ENCODE measurements around the gene SMIM45.

The SMIM45 gene

DNA sequence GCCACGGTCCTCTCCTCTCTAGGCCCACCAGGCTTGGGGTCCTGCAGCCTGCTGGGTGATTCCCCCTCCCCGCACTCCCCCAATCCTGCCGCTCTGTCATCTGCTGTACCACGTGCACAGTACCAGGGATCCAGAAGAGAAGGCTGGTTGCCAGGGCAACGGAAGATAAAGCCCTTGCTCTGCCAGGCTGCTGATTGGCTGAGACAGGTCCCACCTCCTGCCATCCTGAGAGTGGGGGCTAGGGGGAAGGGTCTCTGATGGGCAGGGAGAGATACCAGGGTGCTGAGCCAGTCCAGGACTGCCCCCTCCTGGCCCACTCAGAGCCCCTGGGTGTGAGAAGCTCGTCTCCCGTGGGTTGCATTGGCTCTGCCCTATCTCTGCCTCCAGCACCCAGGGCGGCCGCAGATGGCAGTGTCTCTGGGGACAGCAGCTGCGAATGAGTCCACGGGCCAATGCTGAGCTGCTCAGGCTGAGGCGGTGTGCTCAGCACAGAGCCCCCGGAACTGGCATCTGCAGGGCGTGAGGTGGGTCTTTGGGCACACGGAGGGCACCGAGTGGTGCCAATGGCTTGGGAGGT is at the start of gene SMIM45:
Gene SMIM45, plus strand, starts transcription at position 253 of the 577 bp plus-strand sequence.
- WGBS, 2 donors, result 53% methylated on average over 2 to 10 of the region's 16 CpGs
- intact Hi-C loops (cut with DNase I), result no loop called here
- no peak within 1 kb of the TSS for H3K27ac ChIP-seq
- no peaks in the 10 kb centered on the region for H3K9me3 ChIP-seq
- H3K4me1 ChIP-seq, result peaks cover 5% of the 10 kb centered on the region
- DNase-seq (no peak), ATAC-seq (no peak)
- H3K4me3 ChIP-seq, result no peak within 1 kb of the TSS
- no peaks in the 10 kb centered on the region for H3K27me3 ChIP-seq
- TF ChIP-seq POLR2A (IDR thresholded peaks at IDR 0.05), result no peak
- TF ChIP-seq, protein P1, sequence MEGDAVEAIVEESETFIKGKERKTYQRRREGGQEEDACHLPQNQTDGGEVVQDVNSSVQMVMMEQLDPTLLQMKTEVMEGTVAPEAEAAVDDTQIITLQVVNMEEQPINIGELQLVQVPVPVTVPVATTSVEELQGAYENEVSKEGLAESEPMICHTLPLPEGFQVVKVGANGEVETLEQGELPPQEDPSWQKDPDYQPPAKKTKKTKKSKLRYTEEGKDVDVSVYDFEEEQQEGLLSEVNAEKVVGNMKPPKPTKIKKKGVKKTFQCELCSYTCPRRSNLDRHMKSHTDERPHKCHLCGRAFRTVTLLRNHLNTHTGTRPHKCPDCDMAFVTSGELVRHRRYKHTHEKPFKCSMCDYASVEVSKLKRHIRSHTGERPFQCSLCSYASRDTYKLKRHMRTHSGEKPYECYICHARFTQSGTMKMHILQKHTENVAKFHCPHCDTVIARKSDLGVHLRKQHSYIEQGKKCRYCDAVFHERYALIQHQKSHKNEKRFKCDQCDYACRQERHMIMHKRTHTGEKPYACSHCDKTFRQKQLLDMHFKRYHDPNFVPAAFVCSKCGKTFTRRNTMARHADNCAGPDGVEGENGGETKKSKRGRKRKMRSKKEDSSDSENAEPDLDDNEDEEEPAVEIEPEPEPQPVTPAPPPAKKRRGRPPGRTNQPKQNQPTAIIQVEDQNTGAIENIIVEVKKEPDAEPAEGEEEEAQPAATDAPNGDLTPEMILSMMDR (IDR thresholded peaks at IDR 0.05), result no peak
- no peaks in the 10 kb centered on the region for H3K36me3 ChIP-seq (replicated peaks in 1 of 2; ENCODE audit: insufficient read depth in 1 of 2, low read depth in 2 of 2)

DNA sequence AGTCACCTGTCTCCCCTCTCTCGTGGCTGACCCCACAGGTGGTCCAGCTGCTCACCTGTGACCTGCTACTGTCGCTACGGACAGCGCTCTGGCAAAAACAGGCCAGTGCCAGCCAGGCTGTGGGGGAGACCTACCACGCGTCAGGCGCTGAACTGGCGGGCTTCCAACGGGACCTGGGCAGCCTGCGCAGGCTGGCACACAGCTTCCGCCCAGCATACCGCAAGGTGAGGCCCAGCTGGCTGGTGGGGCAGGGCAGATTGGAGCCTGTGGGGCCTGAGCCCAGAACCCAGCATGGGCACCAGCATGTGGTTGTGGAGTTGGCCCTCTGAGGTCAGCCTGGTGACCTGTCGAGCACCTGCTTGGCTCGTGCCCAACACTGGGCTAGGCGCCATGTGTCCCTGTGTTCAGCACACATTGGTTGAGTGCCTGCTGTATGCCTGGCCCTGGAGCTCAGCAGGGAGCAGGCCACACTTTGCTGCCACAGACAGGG is 49.0 kb upstream of the SMIM45 start:
- peaks cover 2% of the 10 kb centered on the region for H3K4me1 ChIP-seq
- DNase-seq, result peak; percentile 22 to 69 (median 48)
- H3K27ac ChIP-seq, result no peak overlapping the region
- H3K27me3 ChIP-seq, result no peaks in the 10 kb centered on the region
- WGBS, 2 donors, result 82% methylated on average over 15 of the region's 15 CpGs; no CpG with 5 or more reads in 1 of the 2 donors
- H3K36me3 ChIP-seq (replicated peaks in 1 of 2; ENCODE audit: insufficient read depth in 1 of 2, low read depth in 2 of 2), result peaks cover 24 to 33% of the 10 kb centered on the region in 2 donors
- ATAC-seq, result no peak
- TF ChIP-seq, protein P1 (IDR thresholded peaks at IDR 0.05), result no peak
- no peak for TF ChIP-seq POLR2A (IDR thresholded peaks at IDR 0.05)
- no peaks in the 10 kb centered on the region for H3K9me3 ChIP-seq
- intact Hi-C loops (cut with DNase I), result no loop called here
- H3K4me3 ChIP-seq, result no peak overlapping the region

DNA sequence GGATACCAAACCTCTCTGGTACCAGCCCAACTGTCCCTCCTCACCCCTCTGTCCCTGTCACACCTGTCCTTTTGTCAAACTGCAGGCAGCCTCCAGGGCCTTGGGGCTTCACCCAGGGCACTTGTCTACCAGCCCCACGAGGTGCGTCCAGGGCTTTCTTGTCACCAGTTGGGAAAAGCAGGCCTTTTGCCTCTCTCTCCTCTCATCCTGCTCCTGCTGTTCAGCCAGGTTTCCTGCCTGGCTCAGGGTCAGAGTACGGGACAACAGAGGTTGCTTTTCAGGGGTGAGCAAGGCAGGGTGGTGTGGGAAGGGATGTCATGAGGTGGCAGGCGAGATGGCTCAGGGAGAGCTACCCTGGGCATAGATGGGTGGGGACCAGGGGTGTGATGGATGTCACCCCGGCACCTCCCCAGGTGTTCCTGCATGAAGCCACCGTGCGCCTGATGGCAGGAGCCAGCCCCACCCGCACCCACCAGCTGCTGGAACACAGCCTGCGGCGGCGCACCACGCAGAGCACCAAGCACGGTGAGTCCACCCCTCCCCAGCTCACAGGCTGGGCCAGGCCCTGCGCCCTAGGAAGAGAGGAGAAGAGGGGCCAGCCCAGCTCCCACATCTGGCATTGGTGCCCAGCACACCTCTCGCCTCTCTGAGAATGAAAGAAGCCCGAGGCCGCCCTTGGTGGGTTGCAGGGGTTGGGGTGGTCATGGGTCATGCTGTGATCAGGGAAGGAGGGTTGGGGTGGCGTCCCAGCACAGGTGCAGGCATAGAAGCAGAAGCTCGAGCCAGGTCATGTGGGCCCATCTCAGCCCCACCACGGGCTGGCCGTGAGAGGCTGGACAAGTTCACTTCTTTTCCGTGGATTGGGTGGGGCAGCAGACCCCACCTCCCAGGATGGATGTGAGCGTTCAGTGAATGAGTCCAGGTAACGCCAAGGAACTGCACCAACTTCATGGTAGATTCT is 47.2 kb upstream of the SMIM45 start:
- H3K4me1 ChIP-seq, result peaks cover 11% of the 10 kb centered on the region
- no peak overlapping the region for H3K4me3 ChIP-seq
- no peak overlapping the region for H3K27ac ChIP-seq
- 92 to 96% methylated on average over 8 to 21 of the region's 24 CpGs for WGBS, 2 donors
- intact Hi-C loops (cut with DNase I), result no loop called here
- H3K9me3 ChIP-seq, result no peaks in the 10 kb centered on the region
- H3K36me3 ChIP-seq (replicated peaks in 1 of 2; ENCODE audit: insufficient read depth in 1 of 2, low read depth in 2 of 2), result peaks cover 13 to 22% of the 10 kb centered on the region in 2 donors
- no peaks in the 10 kb centered on the region for H3K27me3 ChIP-seq
- DNase-seq, result no peak
- TF ChIP-seq, protein P1 (IDR thresholded peaks at IDR 0.05), result no peak
- ATAC-seq, result no peak

DNA sequence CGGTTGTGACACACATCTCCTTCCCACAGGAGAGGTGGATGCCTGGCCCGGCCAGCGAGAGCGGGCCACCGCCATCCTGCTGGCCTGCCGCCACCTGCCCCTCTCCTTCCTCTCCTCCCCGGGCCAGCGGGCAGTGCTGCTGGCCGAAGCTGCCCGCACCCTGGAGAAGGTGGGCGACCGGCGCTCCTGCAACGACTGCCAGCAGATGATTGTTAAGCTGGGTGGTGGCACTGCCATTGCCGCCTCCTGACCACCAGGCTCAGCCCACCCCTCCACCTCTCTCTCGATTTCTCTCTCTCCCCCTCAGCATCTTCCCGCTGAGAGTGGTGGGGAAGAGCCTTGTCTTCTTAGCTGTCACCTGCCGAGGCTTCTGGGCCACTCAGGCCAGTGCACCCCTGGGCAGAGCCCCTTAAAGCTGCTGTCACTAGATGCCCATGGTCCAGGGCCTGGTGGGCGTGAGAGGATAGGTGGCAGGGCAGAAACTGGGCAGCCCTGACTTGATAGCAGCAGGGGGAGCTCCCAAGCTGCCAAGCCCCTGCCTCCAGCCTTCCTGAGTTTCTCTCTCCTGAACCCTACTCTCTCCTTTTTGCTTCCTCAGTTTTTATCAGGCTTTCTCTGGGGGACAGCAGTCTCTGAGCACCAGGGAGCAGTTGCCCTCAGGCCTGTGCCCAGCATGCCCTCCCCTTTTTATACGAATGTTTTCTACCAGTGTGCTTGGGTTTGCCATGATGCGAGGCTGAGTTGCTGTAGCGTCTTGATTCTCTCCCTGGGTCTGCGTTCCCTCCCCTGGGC is 46.3 kb upstream of the SMIM45 start:
- Histone ChIP-seq H3K4me1 (peaks cover 19% of the 10 kb centered on the region), H3K27ac (no peak overlapping the region), H3K27me3 (peaks cover 0 to under 1% of the 10 kb centered on the region in 2 donors), H3K36me3 (replicated peaks in 1 of 2; ENCODE audit: insufficient read depth in 1 of 2, low read depth in 2 of 2) (peaks cover 13 to 15% of the 10 kb centered on the region in 2 donors), H3K4me3 (no peak overlapping the region), H3K9me3 (no peaks in the 10 kb centered on the region)
- TF ChIP-seq, protein P1 (IDR thresholded peaks at IDR 0.05), result no peak
- no peak for TF ChIP-seq POLR2A (IDR thresholded peaks at IDR 0.05)
- ATAC-seq (no peak), DNase-seq (no peak)
- intact Hi-C loops (cut with DNase I), result no loop called here
- WGBS, 2 donors, result 87 to 93% methylated on average over 17 to 20 of the region's 23 CpGs

Data from body of pancreas (tissue), 4 donors.